GM12874 (cell line): ENCODE results near the gene FBXW5.

ENCODE experiments used
- TF ChIP-seq, protein P1 (sequence below): IDR thresholded peaks from 2 replicates; pipeline ENCODE4 v1.5.1; 2011; ENCODE audit warnings: low read depth, mild to moderate bottlenecking, control low read depth, low read length, moderate library complexity; ENCODE audit not compliant: insufficient read depth

The FBXW5 gene

GRCh38 chr9:136921307-136921706 is 23.2 kb downstream of the FBXW5 start:
- TF ChIP-seq, protein P1, sequence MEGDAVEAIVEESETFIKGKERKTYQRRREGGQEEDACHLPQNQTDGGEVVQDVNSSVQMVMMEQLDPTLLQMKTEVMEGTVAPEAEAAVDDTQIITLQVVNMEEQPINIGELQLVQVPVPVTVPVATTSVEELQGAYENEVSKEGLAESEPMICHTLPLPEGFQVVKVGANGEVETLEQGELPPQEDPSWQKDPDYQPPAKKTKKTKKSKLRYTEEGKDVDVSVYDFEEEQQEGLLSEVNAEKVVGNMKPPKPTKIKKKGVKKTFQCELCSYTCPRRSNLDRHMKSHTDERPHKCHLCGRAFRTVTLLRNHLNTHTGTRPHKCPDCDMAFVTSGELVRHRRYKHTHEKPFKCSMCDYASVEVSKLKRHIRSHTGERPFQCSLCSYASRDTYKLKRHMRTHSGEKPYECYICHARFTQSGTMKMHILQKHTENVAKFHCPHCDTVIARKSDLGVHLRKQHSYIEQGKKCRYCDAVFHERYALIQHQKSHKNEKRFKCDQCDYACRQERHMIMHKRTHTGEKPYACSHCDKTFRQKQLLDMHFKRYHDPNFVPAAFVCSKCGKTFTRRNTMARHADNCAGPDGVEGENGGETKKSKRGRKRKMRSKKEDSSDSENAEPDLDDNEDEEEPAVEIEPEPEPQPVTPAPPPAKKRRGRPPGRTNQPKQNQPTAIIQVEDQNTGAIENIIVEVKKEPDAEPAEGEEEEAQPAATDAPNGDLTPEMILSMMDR, result no peak

GRCh38 chr9:136920734-136921231 is 23.8 kb downstream of the FBXW5 start:
- TF ChIP-seq, protein P1, result no peak

GRCh38 chr9:136920069-136920468 is 24.5 kb downstream of the FBXW5 start:
- TF ChIP-seq, protein P1, result no peak

DNA sequence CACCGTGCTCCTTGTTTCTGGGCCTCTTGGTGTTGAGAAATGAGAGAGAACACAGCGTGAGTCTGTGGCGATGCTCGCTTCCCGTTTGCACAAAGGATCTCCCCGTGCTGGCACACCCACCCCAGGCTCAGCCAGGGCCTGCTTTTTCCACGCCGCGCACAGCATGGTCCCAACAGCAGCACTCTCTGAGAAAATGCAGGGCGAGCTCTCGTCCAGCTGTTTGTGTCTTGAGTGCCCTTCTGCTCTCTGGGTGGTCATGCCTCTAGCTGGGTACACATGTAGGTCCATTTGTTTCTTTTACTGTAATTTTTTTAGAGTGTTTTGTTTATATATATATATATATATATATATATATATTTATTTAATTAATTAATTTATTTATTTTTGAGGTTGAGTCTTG is 26.6 kb downstream of the FBXW5 start:
- TF ChIP-seq, protein P1, result no peak

GRCh38 chr9:136916330-136917184 is 28.0 kb downstream of the FBXW5 start:
- TF ChIP-seq, protein P1, result no peak

GRCh38 chr9:136915632-136916329 is 28.8 kb downstream of the FBXW5 start:
- TF ChIP-seq, protein P1, result no peak

GRCh38 chr9:136913701-136914438 is 30.7 kb downstream of the FBXW5 start:
- TF ChIP-seq, protein P1, result no peak
